Activated naive CD8-positive, alpha-beta T cell (primary cell): ENCODE measurements around the gene ETV3L.
"Not testable (repeated sequence)": the region's sequence is repeated elsewhere in the genome, so short reads cannot be mapped to it uniquely, and the experiment has no call there.

Source experiments
- H3K27ac Mint-ChIP-seq: one replicate; pipeline ENCODE4 v1.8.0; 2021; ENCODE audit warnings: mixed read lengths
- H3K27me3 Mint-ChIP-seq: one replicate; pipeline ENCODE4 v1.8.0; 2021; ENCODE audit warnings: mixed read lengths
- H3K36me3 Mint-ChIP-seq: one replicate; pipeline ENCODE4 v1.8.0; 2021; ENCODE audit warnings: mixed read lengths
- H3K4me1 Mint-ChIP-seq: one replicate; pipeline ENCODE4 v1.8.0; 2021; ENCODE audit warnings: low read depth, mixed read lengths
- H3K4me3 Mint-ChIP-seq: one replicate; pipeline ENCODE4 v1.8.0; 2021; ENCODE audit warnings: mild to moderate bottlenecking, mixed read lengths
- H3K9me3 Mint-ChIP-seq: one replicate; pipeline ENCODE4 v1.8.0; 2021; ENCODE audit warnings: low read depth, mixed read lengths

Gene ETV3L

DNA sequence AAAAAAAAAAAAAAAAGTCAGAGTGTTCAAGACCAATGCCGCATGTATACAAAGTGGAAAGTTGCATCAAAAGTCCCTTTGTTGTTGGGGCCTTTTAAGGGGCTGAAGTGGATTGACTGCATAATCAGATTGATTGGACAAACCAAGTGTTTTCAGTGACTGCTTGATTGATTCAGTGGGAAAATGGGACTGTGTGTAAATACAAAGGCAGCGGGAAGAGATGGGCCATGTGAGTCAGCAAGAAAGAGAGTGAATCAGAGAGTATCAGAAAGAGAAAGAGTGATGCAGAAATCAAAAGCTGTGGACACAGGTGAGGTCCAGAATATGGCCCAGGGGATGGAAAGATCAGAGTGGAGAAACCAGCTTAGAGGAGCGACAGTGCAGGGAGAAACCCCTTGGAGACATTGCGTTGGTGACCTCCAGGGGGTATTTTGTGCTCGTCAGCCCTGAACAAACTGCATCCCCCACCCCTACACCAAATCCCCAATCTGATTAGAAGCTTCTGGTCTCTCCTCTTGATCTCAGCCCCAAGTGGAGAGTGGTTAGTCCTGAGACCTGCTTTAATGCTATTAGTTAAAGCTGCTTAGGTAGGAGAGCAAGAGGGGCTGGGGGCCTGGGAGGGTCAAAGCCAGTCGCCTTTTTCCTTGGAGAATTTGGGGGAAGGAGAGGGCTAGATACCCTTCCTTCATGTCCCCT, 5.1 kb upstream of the ETV3L start:
- Mint-ChIP-seq H3K4me3 (no peak overlapping the region), H3K36me3 (no peaks in the 10 kb centered on the region), H3K4me1 (no peaks in the 10 kb centered on the region), H3K27me3 (peaks cover 12% of the 10 kb centered on the region), H3K27ac (no peak overlapping the region), H3K9me3 (no peaks in the 10 kb centered on the region)

- Mint-ChIP-seq H3K4me1 (no peaks in the 10 kb centered on the region), H3K27me3 (peaks cover 6% of the 10 kb centered on the region), H3K9me3 (no peaks in the 10 kb centered on the region), H3K4me3 (no peak overlapping the region), H3K36me3 (no peaks in the 10 kb centered on the region), H3K27ac (no peak overlapping the region)
Measured at GRCh38 chr1:157103268-157103667, 3.7 kb upstream of the ETV3L start.

DNA sequence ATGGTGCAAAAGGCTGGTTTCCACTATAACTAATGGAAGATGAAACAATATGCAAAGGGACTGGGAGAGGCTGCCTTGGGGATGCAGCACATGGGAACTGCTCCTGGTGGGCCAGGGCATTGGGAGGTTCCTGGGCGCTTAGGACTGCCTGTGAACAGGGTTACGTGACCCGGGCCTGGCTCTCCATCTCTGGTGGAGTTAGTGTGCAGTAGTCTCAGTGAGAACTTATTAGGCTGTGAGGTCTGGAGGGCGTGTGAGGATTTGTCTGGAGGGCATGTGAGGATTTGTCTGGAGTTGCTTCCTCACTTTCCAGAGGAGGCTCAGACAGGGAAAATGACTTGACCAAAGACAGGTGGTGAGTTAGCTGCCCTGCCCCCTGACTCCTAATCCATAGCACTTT, 1.5 kb upstream of the ETV3L start:
- no peaks in the 10 kb centered on the region for H3K9me3 Mint-ChIP-seq
- H3K4me3 Mint-ChIP-seq: no peak overlapping the region
- H3K27ac Mint-ChIP-seq: no peak overlapping the region
- no peaks in the 10 kb centered on the region for H3K36me3 Mint-ChIP-seq
- no peaks in the 10 kb centered on the region for H3K27me3 Mint-ChIP-seq
- H3K4me1 Mint-ChIP-seq: no peaks in the 10 kb centered on the region

DNA sequence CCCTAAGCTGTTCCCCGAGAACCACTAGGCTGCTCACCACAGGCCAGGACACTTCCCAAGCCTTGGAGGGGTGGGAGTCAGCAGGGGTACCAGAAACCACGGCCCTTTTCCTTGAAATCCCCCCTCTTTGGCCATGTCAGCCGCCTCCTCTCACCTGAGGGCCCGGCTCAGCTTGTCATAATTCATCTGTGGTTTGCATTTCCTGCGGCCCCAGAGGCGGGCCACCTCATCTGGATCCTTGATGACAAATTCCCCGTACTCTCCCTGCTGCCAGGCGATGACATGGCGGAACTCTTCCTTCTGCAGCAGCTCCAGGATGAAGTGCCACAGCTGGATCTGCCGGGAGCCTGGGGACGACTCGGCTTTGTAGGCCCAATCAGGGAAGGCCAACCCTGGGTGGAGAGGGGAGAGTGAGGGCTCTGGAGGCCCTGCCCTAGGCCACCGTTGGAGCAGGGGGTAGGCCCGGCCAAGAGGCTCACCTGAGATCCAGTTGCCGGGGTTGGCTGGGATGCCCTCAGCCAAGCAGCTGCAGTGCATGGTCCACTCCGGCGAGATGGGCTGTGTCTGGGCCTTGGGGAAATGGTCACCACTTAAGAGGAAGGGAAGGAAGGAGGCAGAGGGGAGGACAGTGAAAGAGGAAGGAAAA, 498 bp downstream of the ETV3L start:
- not testable (repeated sequence) for H3K4me1 Mint-ChIP-seq, H3K9me3 Mint-ChIP-seq, H3K27ac Mint-ChIP-seq, H3K4me3 Mint-ChIP-seq, H3K36me3 Mint-ChIP-seq, H3K27me3 Mint-ChIP-seq

- H3K27ac Mint-ChIP-seq: no peak overlapping the region
- no peaks in the 10 kb centered on the region for H3K4me1 Mint-ChIP-seq
- no peak overlapping the region for H3K4me3 Mint-ChIP-seq
Measured at GRCh38 chr1:157098519-157098918, 1.1 kb downstream of the ETV3L start.

GRCh38 chr1:157097692-157098091, 1.9 kb downstream of the ETV3L start:
- H3K9me3 Mint-ChIP-seq: no peaks in the 10 kb centered on the region
- H3K4me3 Mint-ChIP-seq: no peak overlapping the region
- no peak overlapping the region for H3K27ac Mint-ChIP-seq
- no peaks in the 10 kb centered on the region for H3K4me1 Mint-ChIP-seq
- no peaks in the 10 kb centered on the region for H3K27me3 Mint-ChIP-seq
- no peaks in the 10 kb centered on the region for H3K36me3 Mint-ChIP-seq

More at GRCh38 chr1:157098519-157098918, 1.1 kb downstream of the ETV3L start:
- H3K9me3 Mint-ChIP-seq: no peaks in the 10 kb centered on the region
- no peaks in the 10 kb centered on the region for H3K36me3 Mint-ChIP-seq
- no peaks in the 10 kb centered on the region for H3K27me3 Mint-ChIP-seq

DNA sequence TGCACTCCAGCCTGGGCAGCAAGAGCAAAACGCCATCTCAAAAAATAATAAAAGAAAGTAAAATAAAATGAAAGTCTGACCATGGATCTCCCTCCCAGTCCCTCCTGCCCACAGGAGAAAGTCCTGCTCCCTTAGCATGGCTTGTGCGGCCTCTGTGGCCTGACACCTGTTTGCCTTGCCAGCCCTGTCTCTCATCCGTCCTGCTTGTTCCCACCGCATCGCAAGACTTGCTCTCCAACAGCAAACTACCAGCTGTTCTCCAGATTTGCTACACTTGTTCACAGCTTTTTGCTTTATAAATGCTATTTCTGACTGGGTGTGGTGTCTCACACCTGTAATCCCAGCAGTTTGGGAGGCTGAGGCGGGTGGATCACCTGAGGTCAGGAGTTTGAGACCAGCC, 2.7 kb downstream of the ETV3L start:
- Mint-ChIP-seq H3K27ac (no peak overlapping the region), H3K4me3 (no peak overlapping the region), H3K4me1 (no peaks in the 10 kb centered on the region), H3K36me3 (no peaks in the 10 kb centered on the region), H3K27me3 (no peaks in the 10 kb centered on the region), H3K9me3 (no peaks in the 10 kb centered on the region)

GRCh38 chr1:157095551-157095950, 4.1 kb downstream of the ETV3L start:
- Mint-ChIP-seq H3K27me3 (no peaks in the 10 kb centered on the region), H3K4me1 (no peaks in the 10 kb centered on the region), H3K9me3 (no peaks in the 10 kb centered on the region), H3K27ac (no peak overlapping the region), H3K36me3 (no peaks in the 10 kb centered on the region), H3K4me3 (no peak overlapping the region)

DNA sequence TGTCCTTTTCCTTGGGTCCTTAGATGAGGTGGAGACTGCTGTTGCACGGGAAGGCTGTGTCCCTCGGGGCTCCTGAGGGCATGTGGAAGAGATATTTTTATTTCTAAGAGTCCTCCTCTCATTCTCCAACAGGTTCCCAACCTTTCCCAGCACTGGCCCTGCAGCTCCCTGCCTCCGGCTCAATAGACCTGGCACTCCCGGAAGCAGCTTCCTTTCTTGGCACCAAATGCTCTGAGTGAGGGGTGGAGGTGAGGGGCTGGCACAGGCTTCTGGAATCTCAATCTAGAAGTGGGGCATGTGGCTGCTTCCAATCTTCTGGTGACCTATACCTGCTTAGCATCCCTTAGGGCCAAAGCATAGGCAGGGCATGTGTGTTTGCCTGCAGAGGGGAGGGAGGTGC, 4.5 kb downstream of the ETV3L start:
- Mint-ChIP-seq H3K4me1 (peaks cover 3% of the 10 kb centered on the region), H3K4me3 (no peak overlapping the region), H3K36me3 (no peaks in the 10 kb centered on the region), H3K27ac (no peak overlapping the region), H3K9me3 (no peaks in the 10 kb centered on the region), H3K27me3 (peaks cover under 1% of the 10 kb centered on the region)

DNA sequence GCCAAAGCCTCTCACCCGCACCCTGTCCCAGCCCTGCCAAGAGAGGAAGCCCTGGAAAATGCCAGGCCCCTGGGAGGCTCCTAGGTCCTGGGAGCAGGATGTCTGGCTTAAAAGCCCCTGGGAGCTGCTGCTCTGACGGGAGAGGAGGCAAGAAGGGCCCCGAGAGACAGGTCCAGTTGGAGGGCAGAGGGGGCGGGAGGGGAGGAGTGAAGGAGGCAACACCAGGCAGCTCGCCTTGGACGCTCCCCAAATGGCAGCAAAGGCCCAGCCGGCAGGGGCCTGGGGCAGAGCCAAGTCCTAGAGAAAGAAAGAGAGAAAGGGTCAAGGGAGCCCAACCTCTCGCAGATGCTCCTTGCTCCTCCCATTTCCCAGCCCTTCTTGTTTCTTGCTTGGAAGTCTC, 6.8 kb downstream of the ETV3L start:
- peaks cover 4% of the 10 kb centered on the region for H3K4me1 Mint-ChIP-seq
- H3K27me3 Mint-ChIP-seq: peaks cover 3% of the 10 kb centered on the region
- H3K36me3 Mint-ChIP-seq: no peaks in the 10 kb centered on the region
- no peak overlapping the region for H3K27ac Mint-ChIP-seq
- no peaks in the 10 kb centered on the region for H3K9me3 Mint-ChIP-seq
- H3K4me3 Mint-ChIP-seq: no peak overlapping the region

GRCh38 chr1:157091668-157092273, 7.8 kb downstream of the ETV3L start:
- peaks cover 3% of the 10 kb centered on the region for H3K27me3 Mint-ChIP-seq
- H3K4me3 Mint-ChIP-seq: no peak overlapping the region
- H3K36me3 Mint-ChIP-seq: no peaks in the 10 kb centered on the region
- H3K4me1 Mint-ChIP-seq: peaks cover 4% of the 10 kb centered on the region
- no peak overlapping the region for H3K27ac Mint-ChIP-seq
- no peaks in the 10 kb centered on the region for H3K9me3 Mint-ChIP-seq

DNA sequence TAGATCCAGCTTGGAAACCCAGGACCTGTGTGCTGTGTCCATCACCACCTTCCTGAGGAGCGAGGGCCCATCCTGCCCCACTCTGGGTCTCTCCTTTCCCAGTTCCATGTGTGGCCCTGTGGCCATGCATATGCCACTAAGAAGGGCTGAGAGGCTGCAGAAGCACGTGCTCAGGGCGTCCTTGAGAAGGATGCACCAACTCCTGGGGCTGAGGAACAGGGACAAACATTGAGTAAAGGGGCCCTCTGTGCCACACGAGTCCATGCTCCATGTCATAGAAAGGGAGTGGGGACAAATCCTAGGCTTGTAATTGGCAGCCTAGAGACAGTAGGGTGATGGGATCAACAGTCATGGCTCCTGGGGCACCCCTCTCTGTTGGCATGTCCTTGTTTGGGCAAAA, 8.4 kb downstream of the ETV3L start:
- H3K4me1 Mint-ChIP-seq: peaks cover 4% of the 10 kb centered on the region
- H3K36me3 Mint-ChIP-seq: no peaks in the 10 kb centered on the region
- no peak overlapping the region for H3K4me3 Mint-ChIP-seq
- H3K27ac Mint-ChIP-seq: no peak overlapping the region
- no peaks in the 10 kb centered on the region for H3K9me3 Mint-ChIP-seq
- H3K27me3 Mint-ChIP-seq: peaks cover 3% of the 10 kb centered on the region

- Mint-ChIP-seq H3K36me3 (no peaks in the 10 kb centered on the region), H3K9me3 (no peaks in the 10 kb centered on the region), H3K4me3 (no peak overlapping the region), H3K4me1 (peaks cover 4% of the 10 kb centered on the region), H3K27me3 (peaks cover 3% of the 10 kb centered on the region), H3K27ac (no peak overlapping the region)
Measured at GRCh38 chr1:157090771-157091170, 8.8 kb downstream of the ETV3L start.

- Mint-ChIP-seq H3K4me3 (no peak overlapping the region), H3K36me3 (no peaks in the 10 kb centered on the region), H3K27ac (no peak overlapping the region), H3K27me3 (peaks cover 3% of the 10 kb centered on the region), H3K4me1 (peaks cover 4% of the 10 kb centered on the region), H3K9me3 (no peaks in the 10 kb centered on the region)
Measured at GRCh38 chr1:157090196-157090647, 9.4 kb downstream of the ETV3L start.

DNA sequence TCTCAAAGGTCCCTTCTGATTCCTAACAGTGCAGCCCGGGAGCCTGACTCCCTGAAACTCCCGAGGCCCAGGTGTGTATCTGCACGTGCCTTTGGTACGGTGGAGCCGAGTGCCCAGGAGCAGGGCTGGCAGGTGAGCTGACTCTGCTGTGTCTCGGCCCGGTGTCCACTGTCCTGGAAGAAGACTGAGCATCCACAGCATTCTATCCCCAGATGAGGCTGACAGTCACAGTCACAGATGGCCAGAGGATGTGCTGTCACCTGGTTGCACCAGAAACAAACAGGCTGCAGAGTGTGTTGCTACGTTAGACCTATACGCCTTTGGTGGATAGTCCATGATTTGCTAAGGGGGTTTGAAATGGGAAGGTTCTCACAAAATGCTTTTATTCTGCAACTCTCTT, 9.8 kb downstream of the ETV3L start:
- Mint-ChIP-seq H3K4me1 (peaks cover 4% of the 10 kb centered on the region), H3K9me3 (no peaks in the 10 kb centered on the region), H3K27me3 (peaks cover 3% of the 10 kb centered on the region), H3K4me3 (no peak overlapping the region), H3K27ac (no peak overlapping the region), H3K36me3 (no peaks in the 10 kb centered on the region)
